ENCODE results near the gene ATP11A.
"Not testable (repeated sequence)": the region's sequence is repeated elsewhere in the genome, so short reads cannot be mapped to it uniquely, and the experiment has no call there.

ATP11A gene

DNA sequence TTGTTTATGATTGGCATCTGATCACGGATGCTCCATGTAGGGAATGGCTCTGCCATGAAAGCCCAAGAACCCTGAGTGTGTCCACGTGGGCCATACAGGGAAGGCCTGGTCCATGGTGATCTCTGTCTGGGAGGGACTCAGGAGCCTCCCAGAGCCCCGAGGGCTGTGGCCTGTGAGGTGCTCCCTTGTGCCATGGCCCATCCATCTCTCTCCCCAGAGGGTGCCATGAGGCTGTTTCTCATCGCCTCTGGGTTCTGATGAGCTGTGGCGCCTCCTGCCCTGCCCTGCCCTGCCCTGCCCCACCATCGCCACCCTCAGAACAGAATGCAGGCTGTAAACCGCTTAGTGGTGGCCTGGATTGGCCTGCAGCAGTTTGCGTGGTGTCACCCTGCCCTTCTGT, 83.1 kb downstream of the ATP11A start:
- in situ Hi-C loops (cut with MboI; ENCODE audit: low sequenced_read_pairs), result no loop called here

DNA sequence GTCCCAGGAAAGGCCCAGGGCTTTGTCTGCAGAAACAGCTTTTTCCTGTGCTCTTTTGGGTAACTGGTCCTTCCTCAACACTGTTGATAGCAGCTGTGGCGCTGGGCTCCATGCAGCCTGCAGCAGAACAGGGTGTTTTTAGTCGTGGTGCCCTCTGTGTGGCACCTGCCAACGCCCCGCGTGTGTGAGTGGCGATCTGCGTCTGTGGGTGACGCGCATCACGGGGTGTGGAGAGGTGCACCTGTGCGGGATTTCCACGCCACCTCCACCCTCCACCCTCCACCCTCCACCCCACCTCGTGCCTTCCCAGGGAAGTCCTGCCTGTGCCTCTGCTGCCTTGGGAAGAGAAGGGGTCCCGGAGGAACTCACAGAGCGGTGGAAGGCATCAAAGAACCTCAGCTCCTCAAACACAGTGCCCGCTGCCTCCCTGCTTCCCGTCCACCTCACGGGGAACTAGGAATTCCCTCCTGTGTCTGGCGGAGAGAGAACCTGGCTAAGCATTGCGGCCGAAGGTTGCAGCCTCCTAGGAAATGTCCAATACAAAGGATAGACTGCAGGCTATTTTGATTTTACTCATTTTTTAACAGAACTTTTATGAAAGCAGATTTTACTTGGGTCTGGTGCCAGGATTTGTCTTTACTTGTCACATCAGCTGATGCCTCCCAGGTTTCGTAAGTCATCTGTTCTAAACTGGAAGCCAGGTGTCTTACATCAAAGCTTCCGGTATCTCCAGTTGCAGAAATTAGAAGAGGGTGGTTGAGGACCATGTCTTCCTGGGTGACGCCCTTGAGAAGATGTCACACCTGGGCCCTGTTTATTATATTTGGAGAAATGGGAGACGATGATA, 84.0 kb downstream of the ATP11A start:
- in situ Hi-C loops (cut with MboI; ENCODE audit: low sequenced_read_pairs), result no loop called here

- in situ Hi-C loops (cut with MboI; ENCODE audit: low sequenced_read_pairs), result no loop called here
Observed at GRCh38 chr13:112774448-112774792, 84.6 kb downstream of the ATP11A start.

DNA sequence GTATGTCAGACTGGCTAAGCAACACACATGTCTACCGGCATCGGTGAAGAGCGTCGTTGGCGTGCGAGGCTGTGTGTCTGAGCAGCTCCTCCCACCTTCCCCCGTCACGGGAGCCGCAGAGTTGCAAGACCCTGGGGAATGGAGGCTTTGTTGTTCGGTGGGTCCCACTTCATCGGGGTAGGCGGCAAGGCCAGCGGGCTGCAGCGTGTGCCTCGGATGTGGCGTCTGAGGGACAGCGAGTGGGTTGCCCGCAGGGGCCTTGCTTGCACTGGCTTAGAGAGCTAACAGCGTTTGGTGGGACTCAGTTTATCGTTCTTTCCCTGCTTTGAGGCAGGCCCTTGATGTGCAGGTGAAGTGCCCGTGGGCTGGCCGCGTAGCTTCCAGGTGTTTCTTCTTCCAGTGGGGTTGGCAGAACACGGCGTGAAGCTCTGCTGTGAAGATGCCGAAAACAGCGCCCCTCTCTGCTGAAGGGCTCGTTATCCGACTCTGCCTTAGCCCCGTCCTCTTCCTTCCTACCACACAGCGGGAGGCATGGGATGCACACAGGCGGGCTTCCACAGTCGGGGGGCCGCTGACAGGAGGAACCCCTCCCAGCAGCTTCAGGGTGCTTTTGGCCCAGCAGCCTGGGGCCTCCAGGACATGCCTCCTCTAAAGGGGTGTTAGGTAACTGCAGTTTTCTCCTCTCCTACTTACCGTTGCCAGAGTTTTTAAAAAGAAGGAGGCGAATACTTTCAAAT, 85.2 kb downstream of the ATP11A start:
- in situ Hi-C loops (cut with MboI; ENCODE audit: low sequenced_read_pairs), result no loop called here

GRCh38 chr13:112775791-112776279, 86.0 kb downstream of the ATP11A start:
- in situ Hi-C loops (cut with MboI; ENCODE audit: low sequenced_read_pairs), result no loop called here

GRCh38 chr13:112776354-112776753, 86.5 kb downstream of the ATP11A start:
- in situ Hi-C loops (cut with MboI; ENCODE audit: low sequenced_read_pairs), result no loop called here

DNA sequence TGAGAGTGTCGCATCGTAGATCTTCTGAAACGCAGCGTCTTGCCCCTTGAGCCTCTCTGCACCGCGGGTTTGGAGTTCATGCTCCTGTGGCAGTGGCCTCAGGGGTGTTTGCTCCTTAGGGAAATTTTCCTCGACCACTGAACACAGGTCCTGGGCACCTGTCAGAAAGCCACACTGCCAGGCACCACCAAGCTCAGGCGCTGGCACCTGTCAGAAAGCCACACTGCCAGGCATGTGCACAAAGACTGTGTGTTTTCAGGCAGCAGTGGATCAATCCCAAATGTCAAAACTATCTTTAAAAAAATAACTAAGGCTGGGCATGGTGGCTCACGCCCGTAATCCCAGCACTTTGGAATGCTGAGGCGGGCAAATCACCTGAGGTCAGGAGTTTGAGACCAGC, 87.1 kb downstream of the ATP11A start:
- in situ Hi-C loops (cut with MboI; ENCODE audit: low sequenced_read_pairs), result no loop called here

DNA sequence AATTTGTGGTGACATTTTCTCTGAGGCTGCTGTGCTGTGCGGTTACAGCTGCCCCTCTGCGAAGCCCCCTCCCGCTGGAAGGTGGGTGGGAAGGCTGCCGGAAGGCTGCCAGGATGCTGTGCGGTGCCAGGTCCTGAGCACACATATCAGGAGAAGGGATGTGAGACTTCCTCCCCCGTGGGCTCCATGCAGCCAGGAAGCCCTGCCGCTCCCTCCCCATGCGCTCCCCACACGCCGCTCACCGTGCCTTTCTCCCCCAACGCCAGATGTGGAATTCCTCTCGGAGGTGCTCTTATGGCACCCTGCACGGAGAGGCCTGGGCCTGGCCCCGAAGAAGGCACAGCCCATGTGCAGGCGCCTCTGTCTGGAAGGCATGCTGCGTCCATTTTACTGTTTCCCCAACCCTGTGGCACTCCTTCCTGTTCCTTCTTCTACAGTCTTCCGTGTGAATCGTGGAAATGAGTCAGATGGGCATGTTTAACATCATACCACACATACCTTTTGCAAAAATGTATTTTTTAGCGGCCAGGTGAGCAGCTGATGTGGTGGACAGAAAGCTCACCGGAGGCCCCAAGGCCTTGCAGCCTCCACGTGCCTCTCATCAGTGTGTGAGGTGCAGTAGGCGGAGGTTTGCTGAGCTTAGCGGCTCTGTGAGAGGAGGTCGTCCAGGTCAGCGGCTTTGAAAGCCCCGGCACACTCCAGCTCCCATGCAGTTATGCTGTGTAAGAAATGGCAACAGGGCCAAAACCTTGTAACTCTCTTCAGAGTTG, 88.0 kb downstream of the ATP11A start:
- in situ Hi-C loops (cut with MboI; ENCODE audit: low sequenced_read_pairs), result no loop called here

- in situ Hi-C loops (cut with MboI; ENCODE audit: low sequenced_read_pairs), result no loop called here
Observed at GRCh38 chr13:112779856-112780604, 90.2 kb downstream of the ATP11A start.

DNA sequence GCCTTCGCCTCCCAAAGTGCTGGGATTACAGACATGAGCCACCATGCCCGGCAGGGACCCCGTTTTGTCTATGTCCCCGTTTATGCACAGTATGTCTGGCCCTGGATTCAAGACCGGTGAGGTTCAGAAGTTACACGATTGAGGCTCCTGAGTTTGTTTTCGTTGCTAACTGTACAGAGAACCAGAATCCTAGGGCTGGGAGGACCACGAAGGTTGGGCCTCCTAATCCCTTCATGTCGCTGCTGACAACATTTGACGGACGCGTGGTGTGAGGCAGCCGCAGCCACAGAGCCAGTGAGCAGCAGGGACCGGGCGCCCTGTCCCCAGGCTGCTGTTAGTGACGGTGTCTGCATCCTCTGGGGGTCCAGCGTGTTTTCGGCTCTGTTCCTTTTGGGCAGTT, 91.4 kb downstream of the ATP11A start:
- in situ Hi-C loops (cut with MboI; ENCODE audit: low sequenced_read_pairs), result no loop called here

DNA sequence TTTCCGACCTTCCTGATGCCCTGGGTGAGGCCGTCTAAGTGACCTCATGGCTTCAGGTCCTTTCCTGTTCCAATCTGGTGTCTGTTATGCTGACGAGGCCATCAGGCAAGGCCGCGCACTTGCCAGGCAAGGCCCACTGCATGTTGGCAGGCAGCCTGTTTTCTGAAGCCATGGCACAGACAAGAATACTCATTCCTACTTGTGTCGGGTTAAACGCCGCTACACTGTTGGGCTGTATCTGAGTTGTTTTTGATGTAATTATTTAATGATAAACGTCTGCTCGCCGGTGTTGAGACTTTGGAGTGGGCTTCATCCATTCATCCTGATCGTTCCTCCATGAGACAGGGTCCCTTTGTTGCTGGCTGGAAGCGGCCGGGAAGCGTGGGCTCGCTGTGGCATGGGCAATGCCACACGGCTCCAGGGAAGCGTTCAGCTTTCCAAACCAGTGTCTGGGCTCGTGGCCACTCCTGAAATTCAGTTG, 92.1 kb downstream of the ATP11A start:
- in situ Hi-C loops (cut with MboI; ENCODE audit: low sequenced_read_pairs), result no loop called here

DNA sequence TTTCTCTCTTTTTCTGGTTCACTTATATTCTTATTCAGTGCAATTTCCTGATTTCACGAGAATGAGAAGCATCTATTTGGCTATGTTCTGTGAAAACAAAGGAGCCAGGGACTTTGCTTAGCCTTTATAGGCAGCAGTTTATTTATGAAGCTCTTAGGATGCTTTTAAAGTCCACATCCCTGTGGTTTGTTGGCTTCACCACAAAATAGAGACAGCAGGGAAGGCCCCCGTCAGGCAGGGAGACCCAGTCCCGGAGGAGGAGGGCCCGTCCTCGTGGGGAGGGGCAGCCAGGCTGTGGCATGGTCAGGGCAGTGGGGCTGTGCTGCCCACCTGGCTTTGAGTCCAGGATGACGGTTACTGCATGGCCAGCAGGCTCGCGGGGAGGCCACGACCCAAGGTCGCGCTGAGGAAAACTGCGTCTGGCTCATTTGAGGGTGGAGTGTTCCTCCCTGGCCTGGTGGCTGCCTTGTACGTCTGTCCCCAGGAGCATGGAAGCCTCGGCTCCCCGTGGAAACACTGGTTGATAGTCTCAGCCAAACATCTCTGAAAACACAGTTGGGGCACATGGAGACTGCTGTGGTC, 92.7 kb downstream of the ATP11A start:
- in situ Hi-C loops (cut with MboI; ENCODE audit: low sequenced_read_pairs), result no loop called here

DNA sequence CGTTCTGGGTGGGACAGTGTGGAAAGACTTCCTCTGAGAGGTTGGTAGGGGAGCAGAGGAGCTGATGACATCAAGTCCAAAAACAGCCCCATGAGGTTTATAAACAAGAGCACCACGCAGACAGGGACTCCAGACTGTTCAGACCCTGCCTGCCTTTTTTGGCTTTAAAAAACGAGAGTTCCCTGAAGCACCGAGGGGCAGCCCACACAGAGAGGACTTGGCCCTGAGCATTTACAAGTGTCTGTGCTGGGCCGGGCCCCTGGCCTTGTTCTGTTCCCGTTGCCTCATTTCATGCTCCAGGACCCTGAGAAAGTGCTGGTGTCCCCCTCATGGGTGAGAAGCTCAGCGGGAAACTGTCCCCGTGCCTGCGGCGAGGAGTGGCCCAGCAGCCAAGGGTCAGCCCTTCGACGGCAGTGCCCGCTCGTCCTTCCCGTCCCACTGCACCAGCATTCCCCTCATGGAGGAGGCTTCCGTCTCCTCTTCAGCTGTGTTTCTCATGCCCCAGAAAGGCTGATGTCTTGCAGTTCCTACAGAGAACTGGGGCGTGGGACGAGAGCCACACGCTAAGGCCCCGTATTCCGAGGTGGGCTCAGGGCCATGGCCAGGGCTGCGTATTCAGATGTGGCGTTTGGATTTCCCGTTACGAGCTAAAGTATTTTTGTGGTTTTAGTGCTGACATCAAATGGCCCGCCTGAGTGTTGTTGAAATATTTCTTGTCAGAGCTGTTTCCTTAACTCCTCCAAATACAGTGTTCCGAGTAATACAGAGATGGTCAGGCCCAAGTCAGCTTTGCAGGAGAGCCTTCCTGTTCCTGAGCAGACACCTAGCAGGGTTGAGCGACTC, 93.5 kb downstream of the ATP11A start:
- in situ Hi-C loops (cut with MboI; ENCODE audit: low sequenced_read_pairs), result no loop called here

DNA sequence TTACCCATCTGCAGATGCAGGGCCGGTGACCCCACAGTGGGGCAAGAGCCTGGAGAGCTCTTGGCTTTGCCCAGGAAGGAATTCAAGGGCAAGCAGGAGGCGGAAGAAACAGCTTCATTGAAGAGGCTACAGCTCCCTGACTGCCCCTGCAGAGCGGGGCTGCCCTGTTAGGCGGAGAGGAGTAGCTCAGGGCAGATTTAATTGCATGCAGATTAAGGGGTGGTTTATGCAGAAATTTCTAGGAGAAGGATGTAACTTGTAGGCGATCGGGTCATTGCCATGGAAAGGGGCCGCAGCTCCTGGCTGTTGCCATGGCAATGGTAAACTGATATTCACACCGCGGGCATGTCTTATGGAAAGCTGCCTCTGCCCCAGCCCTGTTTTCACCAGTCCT, 94.1 kb downstream of the ATP11A start:
- in situ Hi-C loops (cut with MboI; ENCODE audit: low sequenced_read_pairs), result no loop called here

GRCh38 chr13:112784811-112785482, 95.1 kb downstream of the ATP11A start:
- in situ Hi-C loops (cut with MboI; ENCODE audit: low sequenced_read_pairs), result no loop called here

DNA sequence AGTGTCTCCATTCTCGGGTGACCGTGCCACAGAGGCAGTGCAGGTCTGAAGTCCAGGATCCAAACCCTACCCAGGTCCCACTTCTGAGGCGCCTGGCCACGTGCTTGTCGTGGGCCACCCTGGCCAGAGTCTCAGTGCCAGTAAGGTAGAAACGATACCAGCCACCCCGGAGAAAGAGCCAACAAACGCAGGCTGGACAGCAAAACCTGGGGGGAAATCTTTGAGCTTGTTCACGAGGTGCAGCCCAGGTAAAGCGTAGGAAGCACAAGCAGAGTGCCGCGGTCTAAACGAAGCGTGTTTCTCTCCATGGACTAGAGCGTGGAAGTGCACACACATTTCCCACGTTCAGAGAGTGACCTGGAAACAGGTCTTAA, 95.6 kb downstream of the ATP11A start:
- in situ Hi-C loops (cut with MboI; ENCODE audit: low sequenced_read_pairs), result no loop called here

DNA sequence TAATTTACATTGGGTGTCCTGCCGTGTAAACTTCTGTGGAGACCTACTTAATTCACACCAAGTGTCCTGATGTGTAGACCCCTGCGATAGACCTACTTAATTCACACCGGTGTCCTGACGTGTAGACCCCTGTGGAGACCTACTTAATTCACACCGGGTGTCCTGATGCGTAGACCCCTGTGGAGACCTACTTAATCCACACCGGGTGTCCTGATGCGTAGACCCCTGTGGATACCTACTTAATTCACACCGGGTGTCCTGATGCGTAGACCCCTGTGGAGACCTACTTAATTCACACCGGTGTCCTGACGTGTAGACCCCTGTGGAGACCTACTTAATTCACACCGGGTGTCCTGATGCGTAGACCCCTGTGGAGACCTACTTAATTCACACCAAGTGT, 97.0 kb downstream of the ATP11A start:
- in situ Hi-C loops (cut with MboI; ENCODE audit: low sequenced_read_pairs), result not testable (repeated sequence)

DNA sequence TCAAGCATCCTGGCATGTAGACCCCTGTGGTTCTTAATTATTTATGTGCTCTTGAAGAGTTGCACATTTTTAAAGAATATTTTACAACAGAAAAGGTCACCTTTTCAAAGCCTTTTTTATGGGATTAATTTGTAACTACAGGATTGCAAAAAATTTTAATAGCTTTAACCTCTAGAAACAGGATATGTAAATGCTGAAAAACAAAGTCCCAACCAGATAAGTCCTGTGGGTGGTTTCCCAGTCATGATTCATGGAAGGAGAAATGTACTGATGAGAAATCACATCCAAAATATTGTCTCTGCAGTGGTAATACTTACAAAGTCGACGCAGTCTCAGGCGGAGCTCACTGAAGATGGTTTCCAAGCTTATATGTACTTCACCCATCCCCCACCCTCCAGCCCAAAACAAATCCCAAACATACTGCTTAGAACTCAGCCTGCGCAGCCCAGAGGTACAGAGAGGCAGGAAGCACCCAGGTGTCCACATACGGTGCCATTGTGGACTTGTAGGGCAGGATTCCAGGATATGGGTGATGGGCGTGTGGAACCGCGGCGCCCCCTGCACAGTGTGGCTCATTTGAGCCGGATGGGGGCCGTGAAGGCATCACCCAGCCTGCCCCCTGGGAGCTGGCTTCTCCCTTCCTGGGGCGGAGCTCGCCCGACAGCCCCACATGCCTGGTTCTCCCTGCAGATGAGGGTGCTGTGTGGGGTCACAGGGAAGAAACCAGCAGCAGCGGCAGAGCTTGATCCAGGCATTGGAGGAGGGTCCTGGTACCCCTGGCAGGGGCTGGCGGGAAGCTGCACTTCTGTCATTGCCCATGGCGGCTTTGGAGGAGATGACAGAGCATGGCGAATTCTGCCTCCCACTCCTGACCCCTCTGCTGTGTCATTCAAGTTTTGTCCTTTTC, 101.2 kb downstream of the ATP11A start:
- in situ Hi-C loops (cut with MboI; ENCODE audit: low sequenced_read_pairs), result no loop called here

Data from HL-60/S4 treated with retinoic acid at 250 ng/mL for 4 days and 3 days (cell line).